Thoracic aorta endothelial cell (primary cell): ENCODE results near the gene HPGDS. TPM values are rescaled to one million over a fixed set of nuclear protein-coding genes. Genes with fewer than 3 reads are reported as not detected.

Experiments
- total RNA-seq: library from RNA; depleted of rRNA; stranded (reverse); fragments of >200 nt; gene quantifications from 2 replicates; pipeline ENCODE4 v1.2.3, GENCODE V29; 2012

The HPGDS gene
- total RNA-seq, result 0.27 TPM in 1 of 2 replicates, not detected in the other

DNA sequence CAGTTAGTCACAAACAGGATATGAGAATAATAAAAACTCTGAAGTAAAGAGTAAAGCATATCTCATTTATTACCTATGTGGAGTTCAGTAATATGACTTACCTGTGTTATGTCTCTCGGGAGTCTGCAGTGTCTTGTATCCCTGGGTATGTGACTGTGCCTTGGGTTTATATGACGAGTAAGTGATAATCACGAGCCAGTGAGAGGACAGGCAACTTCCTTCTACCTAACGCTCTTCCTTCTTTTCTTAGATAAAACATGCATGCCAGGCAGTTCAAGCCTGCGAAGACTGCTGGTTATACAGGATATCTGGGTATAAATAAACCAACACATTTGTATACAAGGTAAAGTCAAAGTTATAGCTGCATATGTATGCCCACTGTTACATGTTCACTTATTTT lies at the start of gene HPGDS:
Gene HPGDS (minus strand): TSS at position 143 of the 400 bp plus-strand sequence. CDS start 8,207 bp downstream, outside the sequence.

Other genes starting within 250 kb of the HPGDS start
- gene SMARCAD1, start 135.0 kb downstream of the HPGDS start, total RNA-seq, result 69.5 and 72.9 TPM in 2 replicates
- 303 and 322 TPM in 2 replicates for gene PDLIM5, start 109.1 kb upstream of the HPGDS start, total RNA-seq